PC-3 (cell line): Measurements from ENCODE around the gene CAPN7.

Experiments used
- CTCF ChIP-seq: fragments of 300-600 bp; sonication (generic); conservative IDR thresholded peaks from 2 replicates; pipeline ENCODE4 v1.5.1; 2017; ENCODE audit warnings: antibody characterized with exemption, low read depth, mild to moderate bottlenecking, low read length
- EZH2 ChIP-seq: fragments of 300-600 bp; sonication (generic); IDR thresholded peaks from one replicate; pipeline ENCODE4 v1.6.1; 2017; ENCODE audit warnings: antibody characterized with exemption, mild to moderate bottlenecking, low read length; ENCODE audit not compliant: unreplicated experiment

- TF ChIP-seq EZH2 (no peak), CTCF (no peak)
Observed at GRCh38 chr3:15290736-15291135, 84.7 kb downstream of the CAPN7 start.
